Measurements from ENCODE around the gene FMN1.

The FMN1 gene

DNA sequence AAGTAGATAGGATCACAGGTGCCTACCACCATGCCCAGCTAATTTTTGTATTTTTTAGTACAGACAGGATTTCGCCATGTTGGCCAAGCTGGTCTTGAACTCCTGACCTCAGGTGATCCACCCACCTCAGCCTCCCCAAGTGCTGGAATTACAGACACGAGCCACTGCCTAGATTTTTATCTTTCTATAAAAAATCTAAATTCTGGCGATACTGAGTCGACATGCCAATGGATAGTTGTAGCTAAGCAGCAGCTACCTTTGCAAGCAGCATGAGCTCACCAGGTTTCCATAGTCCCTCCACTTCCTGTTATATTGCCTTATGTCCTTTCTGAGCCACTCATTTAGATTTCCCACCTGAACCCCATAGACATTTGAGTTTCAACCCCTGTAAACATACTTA lies 13.1 kb upstream of the FMN1 start:
- TF ChIP-seq, protein P1, sequence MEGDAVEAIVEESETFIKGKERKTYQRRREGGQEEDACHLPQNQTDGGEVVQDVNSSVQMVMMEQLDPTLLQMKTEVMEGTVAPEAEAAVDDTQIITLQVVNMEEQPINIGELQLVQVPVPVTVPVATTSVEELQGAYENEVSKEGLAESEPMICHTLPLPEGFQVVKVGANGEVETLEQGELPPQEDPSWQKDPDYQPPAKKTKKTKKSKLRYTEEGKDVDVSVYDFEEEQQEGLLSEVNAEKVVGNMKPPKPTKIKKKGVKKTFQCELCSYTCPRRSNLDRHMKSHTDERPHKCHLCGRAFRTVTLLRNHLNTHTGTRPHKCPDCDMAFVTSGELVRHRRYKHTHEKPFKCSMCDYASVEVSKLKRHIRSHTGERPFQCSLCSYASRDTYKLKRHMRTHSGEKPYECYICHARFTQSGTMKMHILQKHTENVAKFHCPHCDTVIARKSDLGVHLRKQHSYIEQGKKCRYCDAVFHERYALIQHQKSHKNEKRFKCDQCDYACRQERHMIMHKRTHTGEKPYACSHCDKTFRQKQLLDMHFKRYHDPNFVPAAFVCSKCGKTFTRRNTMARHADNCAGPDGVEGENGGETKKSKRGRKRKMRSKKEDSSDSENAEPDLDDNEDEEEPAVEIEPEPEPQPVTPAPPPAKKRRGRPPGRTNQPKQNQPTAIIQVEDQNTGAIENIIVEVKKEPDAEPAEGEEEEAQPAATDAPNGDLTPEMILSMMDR (IDR thresholded peaks at IDR 0.05; ENCODE audit: low read depth, low read length, missing control alignments), result no peak
- no peak for DNase-seq (ENCODE audit: extremely low read depth, low read depth)

DNA sequence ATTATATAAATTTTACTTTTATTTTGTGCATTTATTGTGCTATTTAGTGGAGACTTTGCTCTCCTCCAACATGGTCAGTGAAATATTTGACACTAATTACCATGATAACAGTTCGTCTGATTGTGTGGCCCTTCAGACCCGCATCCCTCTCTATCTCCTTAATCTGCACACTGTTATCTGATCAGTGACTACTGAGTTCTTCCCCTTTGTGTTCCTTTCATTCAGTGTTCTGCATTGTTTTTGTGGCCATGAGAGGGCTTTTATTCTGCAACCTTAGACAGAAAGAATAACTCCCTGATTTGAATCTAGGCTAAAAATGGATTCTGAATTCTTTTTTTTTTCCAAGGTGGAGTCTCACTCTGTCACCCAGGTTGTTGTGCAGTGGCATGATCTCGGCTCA lies 11.9 kb upstream of the FMN1 start:
- no peak overlapping the region for H3K4me3 ChIP-seq (replicated peaks; ENCODE audit: low read depth, low read length)
- no peak for DNase-seq (ENCODE audit: extremely low read depth, low read depth)
- TF ChIP-seq, protein P1 (IDR thresholded peaks at IDR 0.05; ENCODE audit: low read depth, low read length, missing control alignments), result no peak

More for the DNA sequence above, 13.1 kb upstream of the FMN1 start:
- no peak overlapping the region for H3K4me3 ChIP-seq (replicated peaks; ENCODE audit: low read depth, low read length)

DNA sequence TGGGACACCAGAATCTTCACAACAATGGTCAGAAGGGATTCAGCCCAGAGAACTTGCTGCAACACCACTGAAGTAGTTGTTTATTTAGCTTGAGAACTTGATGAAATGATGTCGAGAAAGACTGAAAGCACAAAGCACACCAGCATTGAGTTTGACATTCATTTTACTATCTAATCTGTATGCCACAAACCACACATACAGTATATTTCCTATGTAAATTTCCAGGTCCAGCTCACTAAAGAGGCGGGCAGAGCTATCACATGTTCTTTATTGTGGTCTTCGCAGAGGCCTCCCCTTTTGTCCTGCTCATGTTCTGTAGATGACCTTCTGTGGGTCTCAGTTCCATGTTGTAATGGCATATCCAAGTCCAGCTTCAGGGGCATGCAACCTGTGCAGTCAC lies 10.4 kb upstream of the FMN1 start:
- TF ChIP-seq, protein P1 (IDR thresholded peaks at IDR 0.05; ENCODE audit: low read depth, low read length, missing control alignments), result no peak
- H3K4me3 ChIP-seq (replicated peaks; ENCODE audit: low read depth, low read length), result no peak overlapping the region
- no peak for DNase-seq (ENCODE audit: extremely low read depth, low read depth)

DNA sequence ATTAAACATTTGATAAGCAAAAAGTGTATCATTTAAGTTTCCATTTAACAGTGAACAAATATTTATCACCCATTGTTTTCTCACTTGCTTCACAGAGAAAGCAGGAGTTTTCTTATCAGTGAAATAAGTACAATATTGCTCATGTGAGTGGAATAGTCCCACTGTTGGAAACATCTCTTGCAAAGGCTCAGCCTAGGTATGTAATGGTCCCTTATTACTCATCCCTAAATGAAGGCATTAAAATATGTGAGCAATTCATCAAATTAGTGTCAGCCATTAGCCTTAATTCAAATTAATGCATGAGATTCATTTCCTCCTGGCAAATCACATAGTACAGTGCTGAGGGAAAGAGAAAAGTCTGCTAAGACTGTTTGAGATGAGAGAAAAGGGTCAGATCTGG lies 9.6 kb upstream of the FMN1 start:
- TF ChIP-seq, protein P1 (IDR thresholded peaks at IDR 0.05; ENCODE audit: low read depth, low read length, missing control alignments), result no peak
- DNase-seq (ENCODE audit: extremely low read depth, low read depth), result no peak
- H3K4me3 ChIP-seq (replicated peaks; ENCODE audit: low read depth, low read length), result no peak overlapping the region

DNA sequence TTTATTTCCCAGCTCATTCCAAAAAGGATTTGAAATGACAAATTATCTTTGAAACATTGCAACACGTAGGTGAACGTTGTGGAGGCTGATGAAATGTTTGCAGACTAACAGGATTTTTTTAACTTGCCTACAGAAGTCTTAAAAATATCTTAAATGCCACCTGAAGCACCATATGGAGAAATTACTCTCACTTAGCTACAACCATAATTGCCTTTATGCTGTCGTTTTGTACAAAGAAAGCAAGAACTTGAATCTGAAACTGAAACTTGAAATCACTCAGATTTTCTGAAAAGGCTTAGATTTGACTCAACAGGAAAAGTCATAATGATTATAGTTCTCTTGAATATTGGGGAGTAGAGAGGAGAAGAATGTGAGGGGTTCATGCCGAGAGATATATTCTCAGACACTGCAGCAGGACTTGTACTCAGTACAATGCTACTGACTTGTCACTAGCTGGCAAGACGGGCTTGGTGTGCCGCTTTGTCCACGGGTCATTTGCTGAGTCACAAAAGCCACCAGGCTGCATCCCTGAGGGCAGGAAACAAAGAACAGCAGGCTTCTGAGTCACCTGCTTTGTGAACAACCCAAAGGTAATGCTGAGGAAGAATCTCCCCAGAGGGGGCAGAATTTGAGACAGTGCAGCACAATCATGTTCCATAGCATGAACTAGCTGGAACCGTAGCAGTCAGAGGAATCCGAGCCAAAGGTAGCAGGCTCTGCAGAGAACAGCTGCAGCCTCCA lies 7.1 kb upstream of the FMN1 start:
- TF ChIP-seq, protein P1 (IDR thresholded peaks at IDR 0.05; ENCODE audit: low read depth, low read length, missing control alignments), result no peak
- no peak overlapping the region for H3K4me3 ChIP-seq (replicated peaks; ENCODE audit: low read depth, low read length)
- DNase-seq (ENCODE audit: extremely low read depth, low read depth), result peak; percentile 21

DNA sequence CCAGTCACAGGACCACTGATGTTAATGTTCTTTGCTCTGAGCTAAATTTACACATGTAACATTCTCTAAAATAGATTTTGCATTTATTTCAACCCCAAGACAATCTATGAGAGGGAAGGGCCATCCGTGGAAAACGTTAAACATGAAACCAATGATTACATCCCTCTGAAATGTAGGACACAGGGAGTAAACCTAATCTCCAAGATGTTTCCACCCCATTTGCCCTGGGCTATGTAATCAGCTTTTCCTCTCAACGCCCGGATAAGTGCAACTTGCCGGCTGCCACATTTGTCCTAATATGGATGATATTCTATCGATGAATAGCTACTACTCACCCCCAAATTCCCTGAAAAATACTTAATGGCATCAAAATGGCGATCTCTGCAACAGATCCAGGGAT lies 6.4 kb upstream of the FMN1 start:
- TF ChIP-seq, protein P1 (IDR thresholded peaks at IDR 0.05; ENCODE audit: low read depth, low read length, missing control alignments), result no peak
- no peak overlapping the region for H3K4me3 ChIP-seq (replicated peaks; ENCODE audit: low read depth, low read length)
- DNase-seq (ENCODE audit: extremely low read depth, low read depth), result no peak

DNA sequence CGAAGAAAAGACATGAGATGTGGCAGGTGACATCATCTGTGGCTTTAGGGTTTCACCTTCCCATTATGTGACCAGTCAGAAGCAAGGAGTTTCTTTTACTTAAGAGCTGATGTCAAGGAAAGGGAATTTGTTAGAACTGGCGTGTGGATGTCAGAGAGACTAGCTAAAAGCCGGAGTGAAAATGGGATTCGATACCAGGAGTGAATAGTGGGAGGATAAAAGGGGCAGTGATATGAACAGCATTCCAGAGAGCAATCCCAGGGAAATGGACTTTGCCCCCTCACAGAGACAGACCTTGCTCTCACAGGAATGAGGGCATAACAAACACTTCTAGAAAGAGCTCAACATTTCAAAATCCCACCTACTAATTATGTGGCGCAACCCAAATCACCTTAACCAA lies 5.9 kb upstream of the FMN1 start:
- no peak for DNase-seq (ENCODE audit: extremely low read depth, low read depth)
- no peak overlapping the region for H3K4me3 ChIP-seq (replicated peaks; ENCODE audit: low read depth, low read length)

More for the DNA sequence above, 5.9 kb upstream of the FMN1 start:
- TF ChIP-seq, protein P1 (IDR thresholded peaks at IDR 0.05; ENCODE audit: low read depth, low read length, missing control alignments), result no peak
